Measurements from ENCODE around the gene SND1. TPM values are rescaled to one million over a fixed set of nuclear protein-coding genes. Genes with fewer than 3 reads are reported as not detected.

The SND1 gene
- total RNA-seq, 1 experiment from 2014 or later = 218 TPM

- Histone ChIP-seq H3K79me1 (ENCODE audit: insufficient read depth, low read depth, low read length, poor library complexity, severe bottlenecking) (no peaks in the 10 kb centered on the region), H3K27ac (ENCODE audit: insufficient read length, low read depth, low read length) (no peak overlapping the region), H3K18ac (ENCODE audit: insufficient read length, low read depth, low read length) (no peak overlapping the region), H3K4me2 (ENCODE audit: insufficient read depth, insufficient read length, low read length) (no peak overlapping the region), H3K4me1 (ENCODE audit: insufficient read depth, low read length) (no peaks in the 10 kb centered on the region; the same call in 1 of the 2 replicates), H4K5ac (ENCODE audit: insufficient read length, low read depth, low read length) (no peak overlapping the region), H4K91ac (ENCODE audit: insufficient read length, low read depth, low read length) (no peak overlapping the region), H2BK20ac (ENCODE audit: low read depth, low read length, poor library complexity, severe bottlenecking) (no peak overlapping the region), H3K56ac (ENCODE audit: insufficient read length, low read depth, low read length) (no peak overlapping the region), H4K20me1 (ENCODE audit: control insufficient read depth, insufficient read depth, insufficient read length) (no peaks in the 10 kb centered on the region), H2BK12ac (ENCODE audit: insufficient read length, low read depth, low read length) (no peak overlapping the region), H2AK5ac (ENCODE audit: insufficient read length, low read length) (no peak overlapping the region), H2AFZ (ENCODE audit: low read length) (no peak overlapping the region), H3K9me3 (ENCODE audit: control insufficient read depth, low read depth, low read length) (no peaks in the 10 kb centered on the region), H3K27me3 (ENCODE audit: insufficient read depth, low read length) (no peaks in the 10 kb centered on the region), H4K8ac (replicated peaks; ENCODE audit: insufficient read length, low read depth, low read length) (no peak overlapping the region), H2BK15ac (ENCODE audit: low read depth, low read length) (no peak overlapping the region), H3K79me2 (ENCODE audit: insufficient read depth, low read length) (no peaks in the 10 kb centered on the region), H3K9ac (ENCODE audit: extremely low read depth, insufficient read length, low read length) (no peak overlapping the region), H3K23me2 (ENCODE audit: insufficient read length, low read depth, low read length, poor library complexity, severe bottlenecking) (no peaks in the 10 kb centered on the region), H3K4ac (ENCODE audit: low read depth, low read length) (no peak overlapping the region), H3K14ac (ENCODE audit: insufficient read depth, low read length) (no peak overlapping the region), H3K23ac (ENCODE audit: insufficient read length, low read depth, low read length) (no peak overlapping the region), H2BK5ac (ENCODE audit: insufficient read length, low read length) (no peak overlapping the region), H3T11ph (ENCODE audit: low read length) (no peak overlapping the region), H2BK120ac (ENCODE audit: low read depth, low read length, poor library complexity, severe bottlenecking) (no peak overlapping the region)
- no peak for TF ChIP-seq CTCF (conservative IDR thresholded peaks at IDR 0.05)
- Mint-ChIP-seq H3K4me3 (no peak overlapping the region), H3K27me3 (ENCODE audit: low read depth) (no peaks in the 10 kb centered on the region; the same call in 1 of the 2 replicates), H3K4me1 (peaks cover 27 to 32% of the 10 kb centered on the region in 2 experiments), H3K9me3 (no peaks in the 10 kb centered on the region), H3K27ac (no peak overlapping the region), H3K36me3 (ENCODE audit: insufficient read depth in 1 of 3, low read depth in 3 of 3) (peaks cover 0 to 3% (median 0%) of the 10 kb centered on the region in 3 experiments; a peak in 2 of 7 replicates)
- no peak for DNase-seq
- WGBS (ENCODE audit: extremely low coverage, insufficient read length, low lambda C conversion rate) = no CpG with 5 or more reads among the region's 5 CpGs
Measured at GRCh38 chr7:128008141-128008540, 356.1 kb downstream of the SND1 start.

Measured in H9 (cell line).